HG03103 (cell line): Measurements from ENCODE around the gene CNN2.
"Not testable (repeated sequence)": the region's sequence is repeated elsewhere in the genome, so short reads cannot be mapped to it uniquely, and the experiment has no call there.

Source experiments
- ATAC-seq: cut with Tn5 transposase; IDR thresholded peaks from one replicate; pipeline ENCODE4 v1.9.1; 2021; ENCODE audit warnings: low read depth; ENCODE audit not compliant: unreplicated experiment

The CNN2 gene

DNA sequence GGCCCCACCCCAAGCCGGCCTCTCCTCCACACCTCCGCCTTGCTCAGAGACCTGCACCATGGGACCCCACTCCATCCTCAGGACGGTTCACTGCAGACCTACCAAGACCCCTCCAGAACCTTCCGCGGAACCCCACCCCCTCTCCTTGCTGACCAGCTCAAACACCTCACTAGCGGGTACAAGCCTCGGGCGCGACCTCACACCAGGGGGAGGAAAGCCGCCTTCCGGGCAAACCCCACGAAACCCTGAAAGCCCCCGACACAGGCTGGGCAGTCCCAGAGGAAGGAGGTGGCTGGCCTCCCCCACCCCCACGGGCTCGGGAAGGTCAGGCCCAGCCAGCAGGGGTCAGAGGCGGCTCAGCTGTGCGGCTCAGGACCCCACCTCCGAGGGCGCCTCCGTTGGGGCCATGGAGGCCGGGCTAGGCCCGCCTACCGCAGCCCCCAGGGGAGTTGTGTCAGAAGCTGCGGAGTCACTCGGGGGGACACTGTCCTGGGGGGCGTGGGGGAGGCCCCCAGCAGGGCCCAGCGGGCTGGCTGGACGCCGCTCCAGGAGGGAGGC lies 16.3 kb upstream of the CNN2 start:
- no peak for ATAC-seq

DNA sequence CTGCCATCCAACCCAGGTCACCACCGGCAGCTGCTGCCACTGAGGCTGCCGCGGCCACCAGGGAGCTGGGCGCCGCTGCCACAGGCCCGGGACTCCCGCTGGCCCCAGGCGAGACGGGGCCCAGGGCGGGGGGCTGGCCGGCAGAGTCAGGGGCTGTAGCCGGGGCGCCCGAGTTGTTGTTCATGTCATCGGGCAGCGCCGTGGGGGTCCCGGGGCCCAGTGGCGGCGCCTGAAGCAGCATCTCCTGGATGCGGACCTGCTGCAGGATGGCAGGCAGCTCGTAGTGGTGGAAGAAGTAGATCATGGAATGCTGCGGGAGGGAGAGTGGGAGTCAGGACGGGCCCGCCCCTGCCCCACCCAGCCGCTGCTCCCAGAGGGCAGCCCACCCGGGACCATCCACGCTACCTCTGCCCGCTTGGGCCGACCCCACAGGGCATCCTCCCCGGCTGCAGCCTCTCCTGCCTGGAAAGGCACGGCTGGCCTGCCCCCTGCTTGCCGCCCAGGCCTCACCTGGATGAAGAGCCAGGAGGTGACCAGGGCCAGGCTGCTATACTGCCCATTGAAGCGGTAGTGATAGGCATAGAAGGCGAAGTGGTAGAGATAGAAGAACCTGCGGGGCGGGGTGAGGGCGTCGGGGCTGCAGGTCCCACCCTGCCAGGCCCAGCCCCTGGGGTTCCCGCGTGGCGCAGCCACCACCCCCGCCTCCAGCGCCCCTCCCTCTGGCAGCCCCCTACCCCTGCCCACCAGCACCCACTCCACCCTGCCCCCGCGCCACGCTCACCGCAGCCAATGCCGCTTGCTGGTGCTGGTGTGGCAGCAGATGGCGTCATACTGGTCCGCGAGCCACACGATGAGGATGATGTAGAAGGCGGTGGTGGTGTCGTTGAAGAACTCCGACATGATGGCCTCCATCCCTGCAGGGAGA lies 15.6 kb upstream of the CNN2 start:
- ATAC-seq: no peak

DNA sequence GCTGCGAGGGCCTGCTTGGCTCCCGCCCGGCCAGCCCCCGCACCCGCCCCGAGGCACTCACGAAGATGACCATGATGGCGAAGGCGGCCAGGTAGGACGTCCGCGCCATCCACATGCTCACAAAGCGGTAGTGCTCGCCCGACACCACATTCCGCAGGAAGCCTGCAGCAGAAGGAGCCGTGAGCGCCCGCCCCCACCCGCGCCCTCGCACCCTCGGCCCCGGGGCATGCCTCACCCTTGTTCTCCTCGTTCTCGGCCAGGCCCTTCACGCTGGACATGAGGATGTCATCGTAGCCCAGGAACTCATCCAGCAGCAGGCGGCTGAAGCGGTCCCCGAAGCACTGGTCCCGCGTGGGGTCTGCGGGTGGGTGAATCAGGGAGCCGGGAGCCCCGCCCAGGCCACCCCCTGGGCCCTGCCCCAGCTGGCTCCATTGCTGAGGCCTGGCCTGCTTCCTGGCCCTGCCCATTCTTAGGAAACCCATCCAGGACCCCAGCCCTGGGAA lies 14.5 kb upstream of the CNN2 start:
- ATAC-seq: no peak

DNA sequence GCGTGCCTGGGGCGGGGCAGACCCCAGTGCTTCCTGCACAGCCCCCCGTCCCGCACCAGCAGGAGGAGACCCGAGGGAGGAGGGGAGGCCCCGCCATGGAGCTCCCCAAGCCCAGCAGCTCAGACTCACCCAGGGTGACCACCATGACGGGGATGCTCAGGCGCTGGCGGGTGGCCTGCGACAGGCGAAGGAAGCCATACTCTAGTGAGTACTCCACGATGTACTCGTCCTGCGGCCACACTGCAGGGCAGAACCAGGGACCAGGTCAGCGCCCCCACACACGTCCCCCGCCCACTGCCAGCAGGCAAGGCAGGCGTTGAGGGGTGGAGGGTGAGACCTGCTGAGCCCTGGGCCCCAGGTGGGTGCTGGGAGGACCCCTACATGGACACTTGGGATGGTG lies 14.1 kb upstream of the CNN2 start:
- ATAC-seq: no peak

DNA sequence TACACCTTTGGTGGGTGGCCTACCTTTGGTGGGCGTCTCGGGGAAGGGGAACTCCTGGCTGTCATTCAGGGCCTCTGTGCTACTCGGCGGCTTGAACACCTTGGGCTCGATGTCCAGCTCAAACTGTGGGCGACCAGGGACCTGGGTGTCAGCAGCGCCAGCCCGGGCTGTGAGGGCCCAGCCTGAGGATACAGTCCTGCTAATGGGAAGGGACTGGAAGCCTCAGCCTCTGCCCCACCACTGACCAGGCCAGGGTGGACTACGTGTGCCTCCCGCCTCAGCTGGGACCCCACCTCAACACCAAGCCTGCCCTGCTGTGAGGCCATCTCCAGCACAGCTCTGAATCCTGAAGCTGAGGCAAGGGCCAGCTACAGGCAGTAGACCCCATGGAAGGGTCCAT lies 13.2 kb upstream of the CNN2 start:
- ATAC-seq: no peak

DNA sequence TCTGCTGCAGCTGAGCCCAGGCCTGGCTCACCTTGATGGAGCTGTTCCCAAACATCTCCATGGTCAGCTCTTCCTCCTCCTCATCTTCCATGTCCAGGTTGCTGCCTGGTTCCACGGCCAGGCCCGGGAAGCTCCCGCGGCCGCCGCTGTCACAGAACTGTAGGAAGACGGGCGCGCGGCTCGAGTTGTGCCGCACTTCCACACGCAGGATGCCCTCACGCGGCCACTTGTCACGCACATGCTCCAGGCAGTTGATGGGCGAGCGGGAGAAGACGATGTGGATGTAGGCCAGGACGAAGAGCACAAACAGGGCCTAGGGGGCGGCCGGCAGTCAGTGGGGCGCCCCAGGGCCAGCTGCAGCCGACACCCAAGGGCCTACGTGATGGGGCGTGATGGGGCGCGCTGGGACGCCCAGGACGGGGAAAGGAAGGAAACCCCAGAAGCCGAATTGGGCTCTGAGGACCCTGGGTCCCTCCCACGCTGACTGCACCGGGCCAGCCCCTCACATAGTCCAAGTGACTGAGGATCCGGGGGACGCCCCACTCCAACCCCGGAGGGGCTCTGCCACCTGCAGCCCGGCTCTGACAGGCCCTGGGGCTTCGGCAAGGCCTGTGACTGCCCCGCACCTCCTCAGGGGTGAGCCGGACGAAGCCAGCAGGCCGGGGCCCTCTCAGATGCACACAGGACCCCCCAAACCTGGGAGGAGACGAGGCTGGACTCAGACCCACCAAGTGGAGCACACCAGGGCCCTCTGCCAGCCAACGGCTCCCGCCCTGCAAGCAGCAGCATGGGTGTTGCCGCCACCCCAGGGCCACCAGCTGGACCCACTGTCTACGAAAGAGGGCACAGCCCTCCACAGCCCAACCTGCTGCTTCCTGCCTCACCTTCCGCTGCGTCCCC lies 12.0 kb upstream of the CNN2 start:
- ATAC-seq: no peak

DNA sequence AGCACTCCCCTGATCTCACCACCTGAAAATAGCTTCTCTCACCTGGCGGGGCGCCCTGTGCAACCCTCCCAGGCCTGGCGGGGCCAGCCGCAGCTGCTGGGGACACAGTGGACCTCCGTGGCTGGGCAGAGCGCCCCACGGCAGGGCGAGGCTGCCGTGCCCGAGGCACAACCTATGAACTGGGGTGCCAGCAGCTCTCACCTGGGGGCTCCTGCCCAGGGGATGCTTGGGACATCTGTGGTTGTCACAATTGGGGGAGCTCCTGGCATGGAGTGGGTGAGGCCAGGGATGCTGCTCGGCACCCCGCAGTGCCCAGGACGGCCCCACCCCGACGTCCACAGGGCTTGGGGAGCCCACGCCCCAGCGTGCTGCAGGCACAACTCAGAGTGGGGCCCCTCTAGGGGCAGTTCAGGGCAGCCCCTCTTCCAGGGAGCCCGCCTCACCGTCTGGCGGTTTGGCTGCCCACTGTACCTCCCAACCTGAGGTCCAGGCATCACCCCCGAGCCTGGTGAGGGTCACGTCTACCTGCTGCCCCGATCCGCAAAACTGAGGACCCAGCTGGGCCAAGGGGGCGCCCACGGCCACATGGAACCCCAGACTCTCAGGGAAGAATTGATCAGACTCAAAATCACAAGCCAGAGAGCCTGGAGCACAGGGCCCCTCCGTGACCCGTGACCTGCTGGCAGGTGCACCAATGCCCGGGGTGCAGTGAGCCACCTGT lies 11.2 kb upstream of the CNN2 start:
- ATAC-seq: no peak

DNA sequence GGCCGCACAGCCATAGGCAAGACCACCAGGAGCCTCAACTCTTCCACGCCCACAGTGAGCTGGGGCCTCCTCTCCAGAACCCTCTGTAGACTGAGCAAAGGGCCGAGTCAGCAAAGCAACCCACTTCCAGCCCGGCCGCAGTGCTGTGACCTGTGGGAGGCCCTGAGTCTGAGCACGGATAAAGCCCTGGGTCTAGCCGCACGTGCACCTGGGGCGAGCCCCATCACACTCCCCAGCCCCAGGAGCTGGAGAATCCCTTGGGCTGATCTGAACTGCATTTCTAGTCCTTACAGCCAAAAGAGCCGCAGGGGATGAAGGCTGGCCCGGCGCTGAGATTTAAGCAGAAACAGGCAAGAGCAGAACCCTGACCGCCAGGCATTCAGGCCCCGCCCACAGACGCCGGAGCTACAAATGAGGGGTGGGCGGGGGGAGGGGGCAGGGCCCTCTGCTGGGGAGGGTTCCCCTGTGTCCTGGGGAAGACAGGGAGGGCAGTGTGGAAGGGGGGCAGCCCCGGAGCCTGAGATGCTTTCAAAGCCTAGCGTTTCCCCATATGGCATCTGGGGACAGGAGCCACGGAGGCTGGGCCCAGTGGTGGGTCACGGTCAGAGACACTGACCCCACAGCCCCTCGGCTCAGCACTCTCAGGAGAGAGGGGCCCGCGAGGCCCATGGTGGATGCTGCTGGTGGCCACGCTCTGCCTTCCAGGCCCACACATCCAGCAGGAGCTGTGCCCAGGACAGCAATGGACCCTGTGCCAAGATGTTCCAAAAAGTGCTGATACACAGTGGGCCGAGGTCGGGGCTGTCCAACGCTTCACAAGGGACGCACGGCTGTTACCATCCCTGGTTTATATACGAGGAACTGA lies 10.4 kb upstream of the CNN2 start:
- ATAC-seq: no peak

DNA sequence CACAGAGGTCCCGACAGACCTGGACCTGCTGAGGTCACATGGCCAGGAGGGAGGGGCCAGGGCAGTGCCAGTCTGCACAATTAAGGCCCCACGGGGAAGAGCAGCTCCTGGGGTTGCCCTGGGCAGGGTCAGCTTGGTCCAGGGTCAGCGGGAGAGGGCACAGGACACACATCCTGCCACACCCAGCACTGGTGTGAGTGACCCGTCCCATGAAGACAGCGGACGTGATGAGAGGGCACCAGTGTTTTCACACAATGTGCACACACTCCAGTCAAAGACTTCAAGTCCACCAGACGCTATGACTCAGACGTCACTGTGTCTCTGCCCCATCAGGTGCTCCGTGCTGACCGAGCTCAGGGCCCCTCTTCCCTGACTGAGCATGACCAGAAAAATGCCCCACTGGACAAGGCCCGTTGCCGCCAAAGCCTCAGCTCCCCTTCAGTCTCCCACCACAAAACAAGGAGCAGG lies 9.7 kb upstream of the CNN2 start:
- ATAC-seq: no peak

DNA sequence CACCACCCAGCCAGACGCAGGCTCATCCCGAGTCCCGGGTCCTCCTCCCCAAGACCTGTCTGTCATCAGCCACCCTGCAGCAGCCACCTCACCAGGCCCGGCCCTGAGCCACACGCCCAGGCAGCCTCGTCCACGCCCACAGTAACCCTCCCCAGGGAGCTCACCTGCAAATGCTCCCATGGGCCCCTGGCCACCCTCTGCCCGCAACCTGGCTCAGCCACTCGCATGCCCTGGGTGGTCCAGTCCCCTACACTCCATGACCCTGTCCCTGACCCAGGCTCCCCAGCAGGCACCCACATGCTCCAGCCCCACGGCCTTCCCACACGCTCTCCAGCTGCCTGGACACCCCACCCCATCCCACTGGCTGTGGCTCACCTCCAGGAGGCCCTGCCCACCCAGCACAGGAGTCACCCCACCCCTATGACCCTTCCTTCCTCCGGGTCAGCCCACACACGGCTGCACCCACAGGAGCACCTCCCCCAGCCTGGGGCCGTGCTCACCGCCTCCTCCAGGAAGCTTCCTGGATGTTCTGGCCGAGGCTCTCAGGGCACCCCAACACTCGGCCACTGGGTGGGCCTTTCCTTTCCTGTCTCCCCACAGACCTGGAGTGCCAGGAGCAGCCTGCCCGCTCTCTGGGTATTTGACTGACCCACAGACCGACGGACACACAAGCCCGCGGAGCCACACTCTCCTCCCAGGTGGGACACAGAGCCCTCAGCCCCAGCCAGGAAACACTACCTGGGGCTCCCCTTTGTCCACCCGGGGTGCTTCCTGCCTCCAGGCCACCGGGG lies 9.1 kb upstream of the CNN2 start:
- ATAC-seq: no peak

DNA sequence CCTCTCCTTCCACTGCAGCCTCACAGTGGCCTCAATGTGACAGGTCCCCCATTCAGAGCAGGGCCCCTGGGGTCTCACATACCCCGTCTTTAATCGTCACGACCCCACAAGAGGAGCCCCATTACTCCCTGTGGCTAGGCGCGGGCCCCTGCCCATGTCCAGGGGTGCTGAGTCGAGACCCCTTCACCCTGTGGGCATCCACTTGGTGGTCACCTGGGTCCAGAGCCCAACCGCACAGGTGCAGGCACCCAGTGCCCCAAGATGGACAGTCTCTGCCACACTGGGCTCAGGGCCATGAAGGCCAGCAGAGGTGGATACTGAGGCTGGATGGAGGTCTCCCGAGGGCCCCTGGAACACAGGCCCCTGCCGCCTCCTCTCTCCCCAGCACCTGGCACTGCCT lies 8.5 kb upstream of the CNN2 start:
- ATAC-seq: no peak

DNA sequence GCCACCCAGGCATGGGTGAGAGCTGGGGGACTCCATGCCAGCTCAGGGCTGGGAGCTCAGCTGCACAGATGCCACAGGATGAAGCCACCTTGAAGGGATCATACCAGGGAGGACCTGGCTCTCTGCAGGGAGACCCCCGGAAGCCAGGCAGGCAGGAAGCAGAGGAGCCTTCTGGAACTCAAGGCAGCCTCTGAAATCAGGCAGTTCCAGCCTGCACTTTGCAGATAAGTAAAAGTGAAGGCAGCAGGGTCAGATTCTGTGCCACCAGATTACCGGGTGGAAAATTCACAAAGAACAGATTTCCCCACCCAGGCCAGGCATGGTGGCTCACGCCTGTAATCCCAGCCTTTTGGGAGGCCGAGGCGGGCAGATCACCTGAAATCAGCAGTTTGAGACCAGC lies 8.0 kb upstream of the CNN2 start:
- no peak for ATAC-seq

DNA sequence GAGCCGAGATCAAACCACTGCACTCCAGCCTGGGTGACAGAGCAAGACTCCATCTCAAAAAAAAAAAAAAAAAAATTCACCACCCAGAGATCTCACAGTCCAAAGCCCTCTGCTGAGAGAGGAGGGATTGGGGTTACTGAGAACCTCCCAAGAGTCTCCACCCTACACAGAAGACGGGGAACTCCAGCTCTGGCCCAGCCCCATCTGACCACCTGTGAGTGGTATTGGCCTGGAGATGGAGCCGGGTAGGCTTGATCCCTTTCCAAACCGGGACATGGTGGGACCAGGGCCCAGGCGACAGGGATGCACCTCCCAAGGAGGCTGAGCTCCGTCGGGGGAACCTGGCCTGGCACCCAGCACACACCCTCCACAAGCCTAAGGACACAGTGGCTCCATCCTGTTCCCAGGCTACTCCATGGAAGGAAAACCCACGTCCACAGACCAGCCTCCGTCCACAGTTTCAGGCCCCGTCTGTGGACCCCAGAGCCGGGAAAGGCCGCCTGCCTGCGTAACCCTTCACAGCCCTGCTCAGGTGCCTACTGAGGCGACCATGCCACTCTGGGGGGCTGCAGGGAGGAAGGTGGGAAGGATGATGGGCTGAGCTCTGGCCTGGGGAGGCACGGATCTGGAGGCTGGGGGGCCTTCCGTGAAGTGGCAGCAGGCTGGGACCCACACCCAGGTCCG lies 7.3 kb upstream of the CNN2 start:
- no peak for ATAC-seq

DNA sequence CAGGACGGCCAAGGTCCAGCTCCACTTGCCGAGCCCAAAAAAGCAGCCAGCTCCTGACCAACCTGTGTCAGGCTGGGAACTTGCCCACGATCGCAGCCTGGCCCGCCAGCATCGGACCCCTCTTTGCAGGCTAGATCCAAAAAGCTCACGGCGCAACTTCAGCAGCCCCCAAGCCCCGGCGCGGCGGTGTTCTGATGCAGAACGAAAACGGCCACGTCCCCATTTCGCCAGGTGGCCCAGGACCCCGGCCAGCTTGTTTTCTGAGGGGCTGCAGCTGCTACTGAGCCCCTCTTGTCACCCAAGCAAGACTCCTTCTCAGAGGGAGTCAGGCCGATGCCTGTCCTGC lies 6.8 kb upstream of the CNN2 start:
- no peak for ATAC-seq

DNA sequence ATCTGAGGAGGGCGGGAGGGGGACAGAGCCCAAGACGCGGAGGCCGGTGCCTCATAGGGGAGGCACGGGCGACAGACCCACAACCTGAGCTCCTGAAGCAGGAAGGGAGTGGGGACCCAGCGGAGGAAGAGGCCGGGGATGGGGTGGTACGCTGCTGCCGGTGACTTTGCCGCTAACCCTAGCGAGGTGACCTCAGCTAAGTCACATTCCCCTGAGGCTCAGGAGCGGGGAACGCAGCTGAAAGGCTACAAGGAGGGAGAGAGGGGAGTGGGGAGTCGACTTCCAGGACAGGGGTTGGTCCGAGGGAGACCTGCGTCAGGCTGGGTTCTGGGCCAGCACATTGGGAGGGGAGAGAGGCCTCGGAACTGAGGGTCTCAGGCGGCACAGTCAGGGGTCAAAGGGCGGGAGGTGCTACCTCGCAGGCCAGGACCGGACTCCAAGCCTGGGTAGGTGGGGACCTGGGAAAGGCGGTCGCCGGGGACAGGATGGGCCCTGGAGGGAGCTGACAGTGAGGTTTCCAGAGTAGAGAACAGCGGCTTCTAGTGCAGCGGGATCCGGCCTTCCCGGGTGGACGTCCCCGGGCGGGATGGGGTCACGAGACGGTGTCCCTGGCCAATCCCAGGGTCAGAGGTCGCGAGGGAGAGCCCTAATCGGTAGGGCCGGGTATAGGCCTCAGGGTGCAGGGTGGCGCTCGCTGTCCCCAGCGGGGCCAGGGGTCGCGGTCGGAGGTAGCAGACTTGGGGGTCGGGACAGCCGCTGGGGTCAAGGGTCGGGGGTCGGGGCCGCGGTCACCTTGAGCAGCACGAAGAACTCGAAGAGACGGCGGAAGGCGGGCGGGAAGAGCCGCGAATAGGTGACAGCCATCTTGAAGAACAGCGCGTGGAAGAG lies 6.2 kb upstream of the CNN2 start:
- ATAC-seq: no peak

DNA sequence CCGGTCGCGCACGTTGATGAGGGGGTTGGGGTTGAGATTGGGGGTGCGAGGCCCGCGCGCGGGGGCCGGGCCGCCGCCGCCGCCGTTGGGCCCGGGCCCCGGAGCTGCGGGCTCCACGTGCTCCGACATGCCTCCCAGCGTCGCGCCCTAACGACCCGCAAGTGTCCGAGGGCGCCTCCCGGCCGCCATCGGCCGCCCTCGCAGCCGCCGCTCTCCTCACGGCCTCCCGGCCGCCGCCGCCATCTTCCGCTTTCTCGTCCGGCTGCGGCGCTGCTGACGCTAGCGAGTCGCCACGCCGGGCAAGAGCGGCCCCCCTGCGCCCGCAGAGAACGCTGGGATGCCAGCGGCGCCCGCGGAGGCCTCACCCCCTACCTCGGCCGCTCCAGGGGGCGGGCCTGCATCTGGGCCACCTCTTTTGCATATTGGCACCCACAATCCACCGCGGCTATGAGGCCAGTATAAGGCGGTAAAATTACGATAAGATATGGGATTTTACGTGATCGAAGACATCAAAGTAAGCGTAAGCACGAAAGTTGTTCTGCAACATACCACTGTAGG lies 5.5 kb upstream of the CNN2 start, which contains the start of gene TMEM259:
Gene TMEM259 (minus strand): TSS at position 256 of the 558 bp plus-strand sequence. CDS start 127 bp downstream, at position 129.
- ATAC-seq: peak; percentile 76

DNA sequence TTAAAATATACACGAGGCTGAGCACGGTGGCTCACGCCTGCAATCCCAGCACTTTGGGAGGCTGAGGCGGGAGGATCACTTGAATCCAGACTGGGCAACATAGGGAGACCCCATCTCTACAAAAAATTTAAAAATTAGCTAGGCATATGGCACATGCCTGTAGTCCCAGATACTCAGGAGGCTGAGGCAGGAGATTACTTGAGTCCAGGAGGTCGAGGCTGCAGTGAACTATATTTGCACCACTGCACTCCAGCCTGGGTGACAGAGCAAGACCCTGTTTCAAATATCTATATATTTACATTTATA lies 2.6 kb upstream of the CNN2 start:
- ATAC-seq: not testable (repeated sequence)
